Neural cell (in vitro differentiated cells): ENCODE measurements around the gene SPTBN1. TPM values are rescaled to one million over a fixed set of nuclear protein-coding genes. Genes with fewer than 3 reads are reported as not detected.

Experiments
- H2AFZ ChIP-seq: fragments of 200-600, 300-800 bp; sonication (generic), shearing (Covaris generic); 2 replicates; pipeline ENCODE4 v1.6.0; 2014; ENCODE audit warnings: low read depth, mild to moderate bottlenecking, antibody characterized with exemption, low read length, moderate library complexity
- H3F3A ChIP-seq: fragments of 200-600 bp; shearing (Covaris generic); 2 replicates; pipeline ENCODE4 v1.6.1; 2016; ENCODE audit warnings: mild to moderate bottlenecking, moderate library complexity, mixed read lengths, antibody characterized with exemption, low read length; ENCODE audit not compliant: insufficient read depth, poor library complexity, severe bottlenecking
- H3K27ac ChIP-seq: fragments of 200-600, 300-800 bp; sonication (generic), shearing (Covaris generic); 2 replicates; pipeline ENCODE4 v1.5.1; 2014; ENCODE audit warnings: mild to moderate bottlenecking, low read length, moderate library complexity
- H3K27me3 ChIP-seq: fragments of 300-800, 200-600 bp; sonication (generic), shearing (Covaris generic); 2 replicates; pipeline ENCODE4 v1.6.0; 2014; ENCODE audit warnings: mild to moderate bottlenecking, low read depth, low read length, moderate library complexity; ENCODE audit not compliant: insufficient read depth
- H3K36me3 ChIP-seq: fragments of 300-800, 200-600 bp; sonication (generic), shearing (Covaris generic); 2 replicates; pipeline ENCODE4 v1.5.1; 2014; ENCODE audit warnings: mild to moderate bottlenecking, antibody characterized with exemption, low read length, moderate library complexity; ENCODE audit not compliant: insufficient read depth
- H3K4me2 ChIP-seq: fragments of 300-800, 200-600 bp; sonication (generic), shearing (Covaris generic); 2 replicates; pipeline ENCODE4 v1.6.0; 2014; ENCODE audit warnings: mild to moderate bottlenecking, low read length
- H3K4me3 ChIP-seq: fragments of 300-800, 200-600 bp; sonication (generic), shearing (Covaris generic); 2 replicates; pipeline ENCODE4 v1.5.1; 2014; ENCODE audit warnings: mild to moderate bottlenecking, low read length, moderate library complexity
- H3K79me2 ChIP-seq: fragments of 200-600 bp; shearing (Covaris generic); replicated peaks from 2 replicates; pipeline ENCODE4 v1.6.0; 2014; ENCODE audit warnings: mild to moderate bottlenecking, low read length, moderate library complexity; ENCODE audit not compliant: insufficient read depth
- H3K9ac ChIP-seq: fragments of 300-800, 200-600 bp; sonication (generic), shearing (Covaris generic); 2 replicates; pipeline ENCODE4 v1.6.1; 2016; ENCODE audit warnings: mild to moderate bottlenecking, low read length, mixed read lengths
- H3K9me2 ChIP-seq: fragments of 200-600 bp; shearing (Covaris generic); 2 replicates; pipeline ENCODE4 v1.6.1; 2016; ENCODE audit warnings: mild to moderate bottlenecking, low read length, mixed read lengths; ENCODE audit not compliant: insufficient read depth
- H3K9me3 ChIP-seq: fragments of 200-600, 300-800 bp; sonication (generic), shearing (Covaris generic); 2 replicates; pipeline ENCODE4 v1.6.1; 2016; ENCODE audit warnings: mild to moderate bottlenecking, mixed run types, low read length, moderate library complexity, mixed read lengths
- H4K20me1 ChIP-seq: fragments of 200-600 bp; shearing (Covaris generic); 2 replicates; pipeline ENCODE4 v1.6.1; 2016; ENCODE audit warnings: mild to moderate bottlenecking, mixed run types; ENCODE audit not compliant: insufficient read depth
- CTCF ChIP-seq: fragments of 450-650 bp; IDR thresholded peaks from 2 replicates; pipeline ENCODE4 v1.5.1; 2014; ENCODE audit warnings: antibody characterized with exemption, mild to moderate bottlenecking, moderate library complexity; ENCODE audit not compliant: poor library complexity, severe bottlenecking
- EP300 ChIP-seq: fragments of 450-650 bp; conservative IDR thresholded peaks from 2 replicates; pipeline ENCODE4 v1.6.1; 2014; ENCODE audit warnings: antibody characterized with exemption, mild to moderate bottlenecking, moderate library complexity; ENCODE audit not compliant: poor library complexity, severe bottlenecking
- EZH2 ChIP-seq: fragments of 200-600, 300-800 bp; shearing (Covaris generic), sonication (generic); IDR thresholded peaks from 2 replicates; pipeline ENCODE4 v1.6.1; 2014; ENCODE audit warnings: antibody characterized with exemption, low read length, borderline replicate concordance, mild to moderate bottlenecking; ENCODE audit not compliant: insufficient read depth, poor library complexity, severe bottlenecking
- MXI1 ChIP-seq: fragments of 450-650 bp; conservative IDR thresholded peaks from 2 replicates; pipeline ENCODE4 v1.6.1; 2014; ENCODE audit warnings: antibody characterized with exemption, mild to moderate bottlenecking; ENCODE audit not compliant: poor library complexity, severe bottlenecking
- POLR2AphosphoS5 ChIP-seq: IDR thresholded peaks from 2 replicates; pipeline ENCODE4 v1.6.1; 2012
- RAD21 ChIP-seq: fragments of 450-650 bp; conservative IDR thresholded peaks from 2 replicates; pipeline ENCODE4 v1.6.1; 2014; ENCODE audit warnings: antibody characterized with exemption, mild to moderate bottlenecking, moderate library complexity
- REST ChIP-seq: IDR thresholded peaks from 2 replicates; pipeline ENCODE4 v1.6.1; 2012; ENCODE audit warnings: borderline replicate concordance
- SMC3 ChIP-seq: fragments of 450-650 bp; conservative IDR thresholded peaks from 2 replicates; pipeline ENCODE4 v1.6.1; 2014; ENCODE audit warnings: antibody characterized with exemption, mild to moderate bottlenecking, moderate library complexity; ENCODE audit not compliant: poor library complexity
- TAF1 ChIP-seq: IDR thresholded peaks from 2 replicates; pipeline ENCODE4 v1.6.1; 2012; ENCODE audit warnings: low read depth
- polyA plus RNA-seq: library from polyadenylated mRNA; depleted of rRNA; stranded (reverse); fragments of >200 nt; gene quantifications from 2 replicates; pipeline ENCODE4 v1.2.3, GENCODE V29; 2014

SPTBN1 gene
- polyA plus RNA-seq, 1 donor from 2014 or later = 92.1 TPM

- H3K27me3 ChIP-seq = no peaks in the 10 kb centered on the region
- no peaks in the 10 kb centered on the region for H3K9me2 ChIP-seq
- peaks cover 5% of the 10 kb centered on the region for H3F3A ChIP-seq
- peaks cover 49% of the 10 kb centered on the region for H3K79me2 ChIP-seq
- TF ChIP-seq POLR2AphosphoS5 (peak; percentile 44), TAF1 (no peak), REST (no peak), EP300 (no peak), MXI1 (peak; percentile 35), RAD21 (peak; percentile 48), CTCF (peak; percentile 36), SMC3 (peak; percentile 28), EZH2 (no peak)
- H3K27ac ChIP-seq = peak overlapping the region; percentile 89
- H4K20me1 ChIP-seq = peaks cover 18% of the 10 kb centered on the region
- peak overlapping the region; percentile 99 for H3K4me2 ChIP-seq
- no peaks in the 10 kb centered on the region for H3K36me3 ChIP-seq
- no peaks in the 10 kb centered on the region for H3K9me3 ChIP-seq
- H3K9ac ChIP-seq = peak overlapping the region; percentile 95
- peak overlapping the region; percentile 76 for H3K4me3 ChIP-seq
- peak overlapping the region; percentile 74 for H2AFZ ChIP-seq
Observed at GRCh38 chr2:54457323-54458023, 1.3 kb downstream of the SPTBN1 start.

DNA sequence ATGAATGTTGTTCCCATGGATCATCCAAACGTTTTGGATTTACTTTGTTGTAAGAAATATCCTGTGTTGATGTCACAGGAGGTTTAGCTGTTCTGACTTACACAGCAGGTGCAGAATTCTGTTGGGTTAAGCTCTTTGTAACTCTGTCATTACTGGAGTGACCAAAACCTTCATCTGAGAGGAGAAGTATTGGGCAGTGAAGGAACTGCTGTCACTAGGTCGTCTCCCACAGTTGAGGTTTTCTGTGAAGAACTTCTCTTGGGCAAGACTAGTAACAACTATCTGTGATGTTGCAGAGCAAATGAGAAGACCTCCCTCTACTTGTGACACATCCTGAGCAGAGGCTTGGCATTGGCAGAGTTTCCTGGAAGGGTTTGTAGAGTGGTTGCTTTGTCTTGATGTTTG lies 2.9 kb downstream of the SPTBN1 start:
- Histone ChIP-seq H3K36me3 (no peaks in the 10 kb centered on the region), H3K9me3 (no peaks in the 10 kb centered on the region), H3K27ac (peak overlapping the region; percentile 89), H3K79me2 (peaks cover 64% of the 10 kb centered on the region), H3K4me3 (peak overlapping the region; percentile 76), H3K27me3 (no peaks in the 10 kb centered on the region), H4K20me1 (peaks cover 18% of the 10 kb centered on the region), H3F3A (peaks cover 5% of the 10 kb centered on the region), H3K4me2 (peak overlapping the region; percentile 99), H3K9me2 (no peaks in the 10 kb centered on the region), H2AFZ (no peak overlapping the region), H3K9ac (peak overlapping the region; percentile 95)
- TF ChIP-seq CTCF (no peak), SMC3 (no peak), TAF1 (no peak), EZH2 (no peak), EP300 (no peak), REST (no peak), MXI1 (no peak), POLR2AphosphoS5 (no peak), RAD21 (no peak)
